GM15510 (cell line): Measurements from ENCODE around the gene TTC31.

Experiments used
- POLR2A ChIP-seq: IDR thresholded peaks from 3 replicates; pipeline ENCODE4 v1.6.1; 2011; ENCODE audit warnings: borderline replicate concordance; ENCODE audit not compliant: insufficient read length; ENCODE audit errors: extremely low read depth

TTC31 gene

GRCh38 chr2:74472086-74472944 lies 10.6 kb upstream of the TTC31 start, which contains the start of gene MRPL53:
TSS of gene MRPL53 (minus strand) at chr2:74472680. CDS start at chr2:74472660, 20 bp downstream.
- TF ChIP-seq POLR2A, result peak; percentile 93

GRCh38 chr2:74472945-74473258 lies 10.0 kb upstream of the TTC31 start:
- no peak for TF ChIP-seq POLR2A

- TF ChIP-seq POLR2A, result no peak
These were observed 8.4 kb upstream of the TTC31 start for GRCh38 chr2:74474481-74474880.

- no peak for TF ChIP-seq POLR2A
These were observed 8.0 kb upstream of the TTC31 start for GRCh38 chr2:74474899-74475298.

GRCh38 chr2:74481431-74481830 lies 1.4 kb upstream of the TTC31 start:
- TF ChIP-seq POLR2A, result no peak

GRCh38 chr2:74481961-74482800 lies 700 bp upstream of the TTC31 start:
- TF ChIP-seq POLR2A, result no peak

- no peak for TF ChIP-seq POLR2A
These were observed 3.3 kb downstream of the TTC31 start for GRCh38 chr2:74486141-74486540.

- TF ChIP-seq POLR2A, result no peak
These were observed 6.0 kb downstream of the TTC31 start for GRCh38 chr2:74488643-74489481.

GRCh38 chr2:74489906-74490305 lies 7.0 kb downstream of the TTC31 start:
- no peak for TF ChIP-seq POLR2A

GRCh38 chr2:74491648-74492544 lies 9.0 kb downstream of the TTC31 start:
- no peak for TF ChIP-seq POLR2A

- TF ChIP-seq POLR2A, result no peak
These were observed 10.7 kb downstream of the TTC31 start for GRCh38 chr2:74493546-74493945.

- TF ChIP-seq POLR2A, result no peak
These were observed 12.6 kb downstream of the TTC31 start for GRCh38 chr2:74495440-74495839.

- TF ChIP-seq POLR2A, result no peak
These were observed 14.3 kb downstream of the TTC31 start for GRCh38 chr2:74496997-74497776.
